Stimulated activated CD8-positive, alpha-beta memory T cell treated with anti-CD3 and anti-CD28 coated beads, Interleukin-2, amount 100 ng/mL, for 48 hours (primary cell): Measurements from ENCODE around the gene TRAF3IP1.
"Not testable (repeated sequence)": the region's sequence is repeated elsewhere in the genome, so short reads cannot be mapped to it uniquely, and the experiment has no call there.

ENCODE experiments used
- DNase-seq, 2 donors: peaks; one replicate each; pipeline ENCODE4 v3.0.0-alpha.2; 2020; ENCODE audit warnings: low read depth in 2 of 2

Gene TRAF3IP1

GRCh38 chr2:238320246-238320647 is at the start of gene TRAF3IP1:
TSS of gene TRAF3IP1 (plus strand) at chr2:238320518. CDS start at chr2:238320663, 145 bp downstream.
- DNase-seq: peak; percentile 76 to 83

- DNase-seq: no peak
Observed at GRCh38 chr2:238270606-238271005, 49.7 kb upstream of the TRAF3IP1 start.

- DNase-seq: no peak
Observed at GRCh38 chr2:238271061-238271554, 49.2 kb upstream of the TRAF3IP1 start.

- DNase-seq: not testable (repeated sequence)
Observed at GRCh38 chr2:238271686-238272085, 48.6 kb upstream of the TRAF3IP1 start.

- no peak for DNase-seq
Observed at GRCh38 chr2:238272156-238272555, 48.2 kb upstream of the TRAF3IP1 start.

- not testable (repeated sequence) for DNase-seq
Observed at GRCh38 chr2:238273433-238273832, 46.9 kb upstream of the TRAF3IP1 start.

GRCh38 chr2:238274152-238274865 is 46.0 kb upstream of the TRAF3IP1 start:
- no peak for DNase-seq

- DNase-seq: no peak
Observed at GRCh38 chr2:238277695-238278094, 42.6 kb upstream of the TRAF3IP1 start.

GRCh38 chr2:238278626-238279323 is 41.5 kb upstream of the TRAF3IP1 start:
- DNase-seq: no peak

GRCh38 chr2:238279324-238279682 is 41.0 kb upstream of the TRAF3IP1 start:
- DNase-seq: no peak

GRCh38 chr2:238280083-238280825 is 40.1 kb upstream of the TRAF3IP1 start:
- DNase-seq: no peak

GRCh38 chr2:238281826-238282480 is 38.4 kb upstream of the TRAF3IP1 start:
- DNase-seq: no peak

- DNase-seq: no peak
Observed at GRCh38 chr2:238282861-238283738, 37.2 kb upstream of the TRAF3IP1 start.

GRCh38 chr2:238284802-238285515 is 35.4 kb upstream of the TRAF3IP1 start:
- DNase-seq: no peak

- DNase-seq: no peak
Observed at GRCh38 chr2:238285653-238286082, 34.6 kb upstream of the TRAF3IP1 start.

- no peak for DNase-seq
Observed at GRCh38 chr2:238286095-238286494, 34.2 kb upstream of the TRAF3IP1 start.

- DNase-seq: no peak
Observed at GRCh38 chr2:238286551-238286950, 33.8 kb upstream of the TRAF3IP1 start.

GRCh38 chr2:238286987-238287736 is 33.2 kb upstream of the TRAF3IP1 start:
- no peak for DNase-seq
